ENCODE data around the gene LRP5. TPM values are rescaled to one million over a fixed set of nuclear protein-coding genes. Genes with fewer than 3 reads are reported as not detected.

LRP5 gene
- polyA plus RNA-seq, 3 donors = 0.23 to 0.29 TPM; not detected in 1

- Mint-ChIP-seq H3K27ac (no peak overlapping the region), H3K36me3 (no peaks in the 10 kb centered on the region), H3K4me1 (peaks cover 15% of the 10 kb centered on the region), H3K4me3 (no peak overlapping the region), H3K27me3 (ENCODE audit: low read depth in 3 of 3) (peaks cover 1 to 9% (median 2%) of the 10 kb centered on the region in 3 donors), H3K9me3 (no peaks in the 10 kb centered on the region)
- Histone ChIP-seq H3K9me3 (replicated peaks in 1 of 2; ENCODE audit: control insufficient read depth in 1 of 2, insufficient read depth in 1 of 2, low read length in 2 of 2) (no peaks in the 10 kb centered on the region), H3K9ac (ENCODE audit: insufficient read depth, low read length, poor library complexity, severe bottlenecking) (no peak overlapping the region), H3K4me2 (replicated peaks; ENCODE audit: extremely low read depth, low read length, poor library complexity, severe bottlenecking) (no peak overlapping the region), H3K79me2 (ENCODE audit: insufficient read depth, low read length) (no peaks in the 10 kb centered on the region), H4K20me1 (ENCODE audit: insufficient read depth, low read length) (no peaks in the 10 kb centered on the region), H3K36me3 (replicated peaks in 1 of 2; ENCODE audit: control insufficient read depth in 1 of 2, insufficient read depth in 2 of 2, low read length in 2 of 2) (no peaks in the 10 kb centered on the region), H2AFZ (ENCODE audit: insufficient read depth, low read depth, low read length, poor library complexity, severe bottlenecking) (no peak overlapping the region), H3K4me1 (ENCODE audit: control insufficient read depth in 1 of 2, insufficient read depth in 2 of 2, low read length in 2 of 2) (peaks cover 7 to 10% of the 10 kb centered on the region in 2 donors), H3K27ac (ENCODE audit: low read depth in 1 of 2, low read length in 2 of 2) (no peak overlapping the region), H3K4me3 (replicated peaks in 1 of 3; ENCODE audit: low read depth in 2 of 3, low read length in 3 of 3) (no peak overlapping the region), H3K27me3 (ENCODE audit: control insufficient read depth in 2 of 2, insufficient read depth in 2 of 2, low read length in 2 of 2) (no peaks in the 10 kb centered on the region)
- no peak for TF ChIP-seq CTCF (IDR thresholded peaks at IDR 0.05)
- WGBS (ENCODE audit: insufficient coverage) = 100% methylated on average over 1 of the region's 5 CpGs
- DNase-seq = no peak
- intact Hi-C loops (cut with micrococcal nuclease) = no loop called here
Observed at GRCh38 chr11:68295940-68296339, 16.5 kb upstream of the LRP5 start.

- no peaks in the 10 kb centered on the region for H3K36me3 ChIP-seq (replicated peaks in 1 of 2; ENCODE audit: control insufficient read depth in 1 of 2, insufficient read depth in 2 of 2, low read length in 2 of 2)
- H3K9me3 ChIP-seq (replicated peaks in 1 of 2; ENCODE audit: control insufficient read depth in 1 of 2, insufficient read depth in 1 of 2, low read length in 2 of 2) = no peaks in the 10 kb centered on the region
- no peaks in the 10 kb centered on the region for H3K36me3 Mint-ChIP-seq
- no peak overlapping the region for H3K27ac Mint-ChIP-seq
- peaks cover 7 to 10% of the 10 kb centered on the region in 2 donors for H3K4me1 ChIP-seq (ENCODE audit: control insufficient read depth in 1 of 2, insufficient read depth in 2 of 2, low read length in 2 of 2)
- intact Hi-C loops (cut with micrococcal nuclease) = loop anchor here (1.0 kb wide), 1 partner anchor 39 kb away; no protein-coding TSS in a partner anchor
- no peak overlapping the region for H3K4me2 ChIP-seq (replicated peaks; ENCODE audit: extremely low read depth, low read length, poor library complexity, severe bottlenecking)
- no peak overlapping the region for H3K4me3 Mint-ChIP-seq
- peaks cover 1 to 9% (median 2%) of the 10 kb centered on the region in 3 donors for H3K27me3 Mint-ChIP-seq (ENCODE audit: low read depth in 3 of 3)
- H4K20me1 ChIP-seq (ENCODE audit: insufficient read depth, low read length) = no peaks in the 10 kb centered on the region
- TF ChIP-seq CTCF (IDR thresholded peaks at IDR 0.05) = no peak
- H3K4me3 ChIP-seq (replicated peaks in 1 of 3; ENCODE audit: low read depth in 2 of 3, low read length in 3 of 3) = no peak overlapping the region
- H3K27me3 ChIP-seq (ENCODE audit: control insufficient read depth in 2 of 2, insufficient read depth in 2 of 2, low read length in 2 of 2) = no peaks in the 10 kb centered on the region
- peaks cover 15% of the 10 kb centered on the region for H3K4me1 Mint-ChIP-seq
- no peaks in the 10 kb centered on the region for H3K9me3 Mint-ChIP-seq
- 90% methylated on average over 11 of the region's 15 CpGs for WGBS (ENCODE audit: insufficient coverage)
- DNase-seq = no peak
- H2AFZ ChIP-seq (ENCODE audit: insufficient read depth, low read depth, low read length, poor library complexity, severe bottlenecking) = no peak overlapping the region
- no peaks in the 10 kb centered on the region for H3K79me2 ChIP-seq (ENCODE audit: insufficient read depth, low read length)
- H3K9ac ChIP-seq (ENCODE audit: insufficient read depth, low read length, poor library complexity, severe bottlenecking) = no peak overlapping the region
- H3K27ac ChIP-seq (ENCODE audit: low read depth in 1 of 2, low read length in 2 of 2) = no peak overlapping the region
Observed at GRCh38 chr11:68296344-68297051, 15.9 kb upstream of the LRP5 start.

Measured in CD14-positive monocyte (primary cell).